Breast epithelium (tissue), 4 donors: ENCODE measurements around the gene ADAMTS17. TPM values are rescaled to one million over a fixed set of nuclear protein-coding genes. Genes with fewer than 3 reads are reported as not detected.

Source experiments
- DNase-seq, 2 donors: peaks; one replicate each; pipeline ENCODE4 v3.0.0-alpha.2; 2019; ENCODE audit warnings: low spot score in 2 of 2
- H3K27ac ChIP-seq, 2 donors: fragments of 200-600 bp; sonication (generic) in 1 of 2; one replicate each; pipeline ENCODE4 v1.5.1; 2016 to 2019; ENCODE audit warnings: mild to moderate bottlenecking in 1 of 2
- H3K27me3 ChIP-seq, 2 donors: fragments of 200-600 bp; sonication (generic) in 1 of 2; one replicate each; pipeline versions ENCODE4 v1.5.1 to v1.6.0; 2017 to 2019; ENCODE audit warnings: control low read depth in 1 of 2, mild to moderate bottlenecking in 1 of 2
- H3K36me3 ChIP-seq: fragments of 200-600 bp; one replicate; pipeline ENCODE4 v1.5.1; 2019
- H3K4me1 ChIP-seq, 2 donors: fragments of 200-600 bp; sonication (generic); one replicate each; pipeline ENCODE4 v1.5.1; 2016 to 2019; ENCODE audit warnings: control low read depth in 1 of 2
- H3K4me3 ChIP-seq, 3 donors: fragments of 200-600 bp; sonication (generic); 1 replicate in 2 of 3; 2 replicates in 1 of 3; pipeline ENCODE4 v1.5.1; 2016 to 2019; ENCODE audit warnings: mild to moderate bottlenecking in 3 of 3, moderate library complexity in 2 of 3
- H3K9me3 ChIP-seq, 2 donors: fragments of 200-600 bp; sonication (generic) in 1 of 2; one replicate each; pipeline ENCODE4 v1.5.1; 2016 to 2019; ENCODE audit warnings: control low read depth in 1 of 2
- POLR2A ChIP-seq: fragments of 450-650 bp; IDR thresholded peaks from one replicate; pipeline ENCODE4 v1.6.1; 2016; ENCODE audit warnings: antibody characterized with exemption, mild to moderate bottlenecking, moderate library complexity
- POLR2AphosphoS5 ChIP-seq, 3 donors: sonication (generic); formaldehyde crosslinking; IDR thresholded peaks; one replicate each; pipeline ENCODE4 v1.6.1; 2017; ENCODE audit warnings: antibody characterized with exemption in 3 of 3
- intact Hi-C: fragments of 100-400 bp; cut with DNase I; formaldehyde crosslinking; loops from one replicate; pipeline ENCODE4 v1.15.1; 2023; ENCODE audit warnings: low total_unique reads
- total RNA-seq, 3 donors: library from RNA; depleted of rRNA; stranded (reverse); fragments of >200 nt; gene quantifications; one replicate each; pipeline ENCODE4 v1.1.0, GENCODE V29; 2016
- TF ChIP-seq, protein P1 (sequence below), 3 donors: fragments of 450-650 bp; IDR thresholded peaks; one replicate each; pipeline ENCODE4 v1.5.1; 2016 to 2017; ENCODE audit warnings: antibody characterized with exemption in 3 of 3, mild to moderate bottlenecking in 3 of 3, moderate library complexity in 3 of 3

The ADAMTS17 gene
- total RNA-seq, 3 donors from 2014 or later: 5.1 to 8.0 (median 5.9) TPM

DNA sequence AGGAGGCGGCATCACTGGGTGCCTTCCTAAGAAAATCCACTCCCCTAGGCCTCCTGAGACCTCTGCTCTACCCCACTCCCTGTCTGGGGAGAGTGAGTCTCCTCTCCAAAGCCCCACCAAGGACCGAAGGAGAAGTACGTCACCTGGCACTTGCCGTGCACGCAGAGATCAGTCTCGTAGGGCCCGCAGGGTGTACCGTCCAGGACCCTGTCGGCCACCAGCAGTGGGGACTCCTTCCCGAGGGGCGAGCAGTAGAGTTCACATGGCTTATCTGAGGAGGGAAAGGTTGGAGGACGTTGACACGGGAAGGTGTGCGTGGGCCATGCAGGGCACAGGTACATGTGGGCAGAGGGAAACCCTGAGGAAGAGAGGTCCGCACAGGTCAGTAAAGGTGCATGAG lies 232.9 kb downstream of the ADAMTS17 start:
- H3K36me3 ChIP-seq: no peaks in the 10 kb centered on the region
- intact Hi-C loops: no loop called here
- no peak overlapping the region for H3K4me3 ChIP-seq
- no peaks in the 10 kb centered on the region for H3K4me1 ChIP-seq
- H3K27me3 ChIP-seq: no peaks in the 10 kb centered on the region
- H3K27ac ChIP-seq: no peak overlapping the region
- no peaks in the 10 kb centered on the region for H3K9me3 ChIP-seq
- no peak for DNase-seq
- TF ChIP-seq POLR2AphosphoS5 (IDR thresholded peaks at IDR 0.05) (no peak), POLR2A (no peak)
- TF ChIP-seq, protein P1, sequence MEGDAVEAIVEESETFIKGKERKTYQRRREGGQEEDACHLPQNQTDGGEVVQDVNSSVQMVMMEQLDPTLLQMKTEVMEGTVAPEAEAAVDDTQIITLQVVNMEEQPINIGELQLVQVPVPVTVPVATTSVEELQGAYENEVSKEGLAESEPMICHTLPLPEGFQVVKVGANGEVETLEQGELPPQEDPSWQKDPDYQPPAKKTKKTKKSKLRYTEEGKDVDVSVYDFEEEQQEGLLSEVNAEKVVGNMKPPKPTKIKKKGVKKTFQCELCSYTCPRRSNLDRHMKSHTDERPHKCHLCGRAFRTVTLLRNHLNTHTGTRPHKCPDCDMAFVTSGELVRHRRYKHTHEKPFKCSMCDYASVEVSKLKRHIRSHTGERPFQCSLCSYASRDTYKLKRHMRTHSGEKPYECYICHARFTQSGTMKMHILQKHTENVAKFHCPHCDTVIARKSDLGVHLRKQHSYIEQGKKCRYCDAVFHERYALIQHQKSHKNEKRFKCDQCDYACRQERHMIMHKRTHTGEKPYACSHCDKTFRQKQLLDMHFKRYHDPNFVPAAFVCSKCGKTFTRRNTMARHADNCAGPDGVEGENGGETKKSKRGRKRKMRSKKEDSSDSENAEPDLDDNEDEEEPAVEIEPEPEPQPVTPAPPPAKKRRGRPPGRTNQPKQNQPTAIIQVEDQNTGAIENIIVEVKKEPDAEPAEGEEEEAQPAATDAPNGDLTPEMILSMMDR (IDR thresholded peaks at IDR 0.05): no peak

DNA sequence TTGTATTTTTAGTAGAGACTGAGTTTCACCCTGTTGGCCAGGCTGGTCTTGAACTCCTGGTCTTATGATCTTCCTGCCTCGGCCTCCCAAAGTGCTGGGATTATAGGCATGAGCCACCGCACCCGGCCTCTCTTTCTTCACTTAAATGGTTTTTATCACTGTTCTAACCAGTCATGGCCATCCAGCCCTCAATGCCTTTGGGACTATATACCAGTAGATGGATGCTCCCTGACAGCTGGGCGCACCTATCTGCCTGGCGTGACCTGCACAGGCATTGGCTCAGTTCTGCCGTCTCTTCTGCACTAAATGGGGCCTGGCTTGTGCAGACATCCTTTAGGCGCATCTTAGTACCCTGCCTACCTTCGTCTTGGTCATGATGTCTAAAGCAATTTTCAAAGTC lies 233.4 kb downstream of the ADAMTS17 start:
- no peak for DNase-seq
- Histone ChIP-seq H3K27me3 (no peaks in the 10 kb centered on the region), H3K4me1 (no peaks in the 10 kb centered on the region), H3K4me3 (no peak overlapping the region), H3K36me3 (no peaks in the 10 kb centered on the region), H3K9me3 (no peaks in the 10 kb centered on the region), H3K27ac (no peak overlapping the region)
- no peak for TF ChIP-seq POLR2A
- TF ChIP-seq, protein P1 (IDR thresholded peaks at IDR 0.05): no peak
- no peak for TF ChIP-seq POLR2AphosphoS5 (IDR thresholded peaks at IDR 0.05)
- intact Hi-C loops: no loop called here

DNA sequence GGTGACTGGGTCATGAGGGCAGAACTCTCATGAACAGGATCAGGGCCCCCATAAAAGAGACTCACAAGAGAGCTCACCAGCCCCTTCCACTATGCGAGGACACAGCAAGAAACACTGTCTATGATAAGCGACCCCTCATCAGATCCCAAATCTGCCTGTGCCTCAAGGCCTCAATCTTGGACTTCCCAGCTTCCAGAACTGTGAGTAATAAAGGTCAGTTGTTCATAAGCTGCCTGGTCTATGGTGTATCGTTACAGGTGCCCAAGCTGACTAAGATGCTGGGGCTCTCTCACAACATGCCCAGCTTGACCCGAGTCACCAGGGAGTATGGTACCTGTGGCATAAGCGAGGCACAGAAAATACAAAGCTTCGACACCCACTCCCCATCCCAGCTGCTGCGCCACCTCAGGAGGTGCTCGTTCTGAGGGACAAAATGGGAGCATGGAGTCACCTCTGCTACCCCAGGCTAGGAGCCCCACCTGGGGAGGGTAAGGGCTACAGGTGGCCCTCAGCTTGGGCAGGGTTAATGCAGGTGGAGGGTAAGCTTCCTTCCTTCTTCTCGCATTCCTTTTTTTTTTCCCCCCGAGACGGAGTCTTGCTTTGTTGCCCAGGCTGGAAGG lies 234.1 kb downstream of the ADAMTS17 start:
- H3K36me3 ChIP-seq: no peaks in the 10 kb centered on the region
- H3K4me3 ChIP-seq: no peak overlapping the region
- no peaks in the 10 kb centered on the region for H3K9me3 ChIP-seq
- intact Hi-C loops: no loop called here
- no peak for TF ChIP-seq POLR2A
- TF ChIP-seq, protein P1 (IDR thresholded peaks at IDR 0.05): no peak
- no peak for TF ChIP-seq POLR2AphosphoS5 (IDR thresholded peaks at IDR 0.05)
- no peaks in the 10 kb centered on the region for H3K4me1 ChIP-seq
- H3K27ac ChIP-seq: no peak overlapping the region
- no peak for DNase-seq
- H3K27me3 ChIP-seq: no peaks in the 10 kb centered on the region

DNA sequence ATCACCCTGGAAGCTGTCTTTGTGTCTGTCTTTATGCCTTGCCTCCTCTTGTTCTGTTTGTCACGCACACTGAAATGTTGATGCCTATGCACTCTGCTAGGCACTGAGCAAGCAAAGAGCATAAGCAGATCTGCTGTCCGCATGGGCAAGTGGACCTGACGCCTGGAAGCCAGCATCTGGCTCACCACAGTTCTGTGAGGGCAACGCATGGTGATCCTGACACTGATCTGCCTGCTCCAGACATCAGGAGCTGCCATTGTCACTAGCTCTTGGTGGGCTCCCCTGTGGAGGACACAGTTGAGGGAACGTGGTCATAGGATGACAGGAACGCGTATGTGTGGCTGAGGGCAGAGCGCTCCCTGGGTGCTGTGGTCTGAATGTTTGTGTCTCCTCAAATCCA lies 234.6 kb downstream of the ADAMTS17 start:
- no peaks in the 10 kb centered on the region for H3K4me1 ChIP-seq
- intact Hi-C loops: no loop called here
- H3K9me3 ChIP-seq: no peaks in the 10 kb centered on the region
- no peak for DNase-seq
- H3K27me3 ChIP-seq: no peaks in the 10 kb centered on the region
- no peak overlapping the region for H3K4me3 ChIP-seq
- TF ChIP-seq POLR2AphosphoS5 (IDR thresholded peaks at IDR 0.05) (no peak), POLR2A (no peak)
- TF ChIP-seq, protein P1 (IDR thresholded peaks at IDR 0.05): no peak
- H3K27ac ChIP-seq: no peak overlapping the region
- no peaks in the 10 kb centered on the region for H3K36me3 ChIP-seq

DNA sequence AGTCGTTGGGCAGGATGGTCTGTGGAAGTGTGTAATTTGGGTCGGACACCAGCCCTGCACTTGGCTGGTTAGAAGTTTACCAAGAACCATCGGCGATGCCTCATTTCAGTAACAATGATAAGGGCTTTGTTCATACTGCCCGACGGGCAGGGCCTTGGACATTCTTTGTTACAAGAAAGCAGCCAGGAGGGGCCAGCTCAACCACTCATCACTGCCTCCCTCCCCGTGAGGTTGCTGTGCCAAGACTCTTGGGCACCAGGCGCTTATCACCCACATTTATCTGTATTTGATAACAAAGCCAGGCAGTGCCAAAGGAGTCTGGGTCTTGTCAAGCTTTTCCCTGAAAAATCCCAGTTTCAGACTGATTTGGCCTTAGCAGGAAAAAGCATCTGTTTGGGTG lies 235.0 kb downstream of the ADAMTS17 start:
- Histone ChIP-seq H3K4me3 (no peak overlapping the region), H3K27me3 (no peaks in the 10 kb centered on the region), H3K9me3 (no peaks in the 10 kb centered on the region), H3K36me3 (no peaks in the 10 kb centered on the region), H3K27ac (no peak overlapping the region), H3K4me1 (no peaks in the 10 kb centered on the region)
- intact Hi-C loops: no loop called here
- DNase-seq: no peak
- TF ChIP-seq, protein P1 (IDR thresholded peaks at IDR 0.05): no peak
- TF ChIP-seq POLR2AphosphoS5 (IDR thresholded peaks at IDR 0.05) (no peak), POLR2A (no peak)
